OCI-LY3 (cell line): ENCODE measurements around the gene TMEM18.

Source experiments
- CTCF ChIP-seq: fragments of 200-600, 300-600 bp; sonication (generic); IDR thresholded peaks from 2 replicates; pipeline ENCODE4 v1.5.1; 2014; ENCODE audit warnings: antibody characterized with exemption, low read length, low read depth
- EZH2phosphoT487 ChIP-seq: fragments of 200-600 bp; shearing (Covaris generic); IDR thresholded peaks from 2 replicates; pipeline ENCODE4 v1.6.1; 2018; ENCODE audit warnings: antibody characterized with exemption, mixed run types, low read depth

- no peak for TF ChIP-seq CTCF
- TF ChIP-seq EZH2phosphoT487: no peak
These were observed 2.2 kb downstream of the TMEM18 start for GRCh38 chr2:675051-675450.
